Upper lobe of left lung (tissue), 6 donors: ENCODE measurements around the gene PRAC1. TPM values are rescaled to one million over a fixed set of nuclear protein-coding genes. Genes with fewer than 3 reads are reported as not detected.

ENCODE experiments used
- ATAC-seq, 2 donors: fragments of 200-7000 bp; cut with Tn5 transposase; one replicate each; pipeline ENCODE4 v1.9.1; 2022; ENCODE audit warnings: mild to moderate bottlenecking in 2 of 2, moderate library complexity in 2 of 2; ENCODE audit not compliant: low FRiP score in 2 of 2
- DNase-seq, 2 donors: peaks; one replicate each; pipeline ENCODE4 v3.0.0-alpha.2; 2019 to 2020
- H3K27ac ChIP-seq, 4 donors: fragments of 200-600 bp; sonication (generic); one replicate each; pipeline ENCODE4 v1.5.1; 2016 to 2019
- H3K27me3 ChIP-seq, 4 donors: fragments of 200-600 bp; sonication (generic); one replicate each; pipeline ENCODE4 v1.5.1; 2017 to 2019
- H3K36me3 ChIP-seq, 4 donors: fragments of 200-600 bp; sonication (generic); one replicate each; pipeline ENCODE4 v1.5.1; 2016 to 2019
- H3K4me1 ChIP-seq, 4 donors: fragments of 200-600 bp; sonication (generic); one replicate each; pipeline ENCODE4 v1.5.1; 2018 to 2019
- H3K4me3 ChIP-seq, 4 donors: fragments of 200-600 bp; sonication (generic); one replicate each; pipeline ENCODE4 v1.5.1; 2017 to 2019; ENCODE audit warnings: mild to moderate bottlenecking in 2 of 4, moderate library complexity in 1 of 4
- H3K9me3 ChIP-seq, 4 donors: fragments of 200-600 bp; sonication (generic); one replicate each; pipeline ENCODE4 v1.5.1; 2018 to 2019
- CTCF ChIP-seq, 6 experiments: fragments of 450-650 bp in 4 of 6; fragments of 200-600 bp in 2 of 6; sonication (generic) in 2 of 6; IDR thresholded peaks; one replicate each; pipeline ENCODE4 v1.5.1; 2016 to 2019; ENCODE audit warnings: antibody characterized with exemption in 6 of 6
- EP300 ChIP-seq, 4 donors: sonication (generic); formaldehyde crosslinking; IDR thresholded peaks; one replicate each; pipeline ENCODE4 v1.5.1; 2017; ENCODE audit warnings: antibody characterized with exemption in 4 of 4, control low read depth in 2 of 4
- POLR2A ChIP-seq, 4 donors: fragments of 450-650 bp; IDR thresholded peaks; one replicate each; pipeline ENCODE4 v1.5.1; 2016 to 2017; ENCODE audit warnings: antibody characterized with exemption in 4 of 4, mild to moderate bottlenecking in 2 of 4
- POLR2AphosphoS5 ChIP-seq, 2 donors: sonication (generic); formaldehyde crosslinking; IDR thresholded peaks; one replicate each; pipeline ENCODE4 v1.5.1; 2017; ENCODE audit warnings: antibody characterized with exemption in 2 of 2
- WGBS, 2 donors: methylation state at CpG; one replicate each; pipeline ENCODE4 v1.1.5; 2017 to 2018; 5-methylcytosine and 5-hydroxymethylcytosine counted together
- total RNA-seq, 6 donors: library from RNA; depleted of rRNA in 4 of 6; stranded (reverse); fragments of >200 nt in 4 of 6; gene quantifications; one replicate each; pipeline versions ENCODE4 v1.1.0 to v1.2.1, GENCODE V29; 2016 to 2021
- donor health status: DM: no; HTN: no; CAD: no; lungs with moderate emphysema.
- donor health status: DM: no; HTN: yes; CAD: no; lungs with severe emphysema.

Gene PRAC1
- total RNA-seq, 6 donors from 2014 or later, result not detected

- H3K36me3 ChIP-seq, result no peaks in the 10 kb centered on the region
- no peak overlapping the region for H3K4me3 ChIP-seq
- DNase-seq (no peak), ATAC-seq (no peak)
- H3K4me1 ChIP-seq, result peaks cover 0 to 7% (median 2%) of the 10 kb centered on the region in 4 donors
- H3K27me3 ChIP-seq, result peaks cover 0 to 70% (median 23%) of the 10 kb centered on the region in 4 donors
- no peak for TF ChIP-seq CTCF (IDR thresholded peaks at IDR 0.05)
- TF ChIP-seq POLR2AphosphoS5 (IDR thresholded peaks at IDR 0.05), result no peak
- no peak for TF ChIP-seq EP300 (IDR thresholded peaks at IDR 0.05)
- no peak for TF ChIP-seq POLR2A (IDR thresholded peaks at IDR 0.05)
- no peak overlapping the region for H3K27ac ChIP-seq
- H3K9me3 ChIP-seq, result peaks cover 0 to 3% (median 0%) of the 10 kb centered on the region in 4 donors
- 4 to 7% methylated on average over 28 to 37 of the region's 37 CpGs for WGBS, 2 donors
Observed at GRCh38 chr17:48738803-48739526, 16.6 kb upstream of the PRAC1 start.

- H3K27me3 ChIP-seq, result peaks cover 0 to 72% (median 22%) of the 10 kb centered on the region in 4 donors
Observed at GRCh38 chr17:48738424-48738802, 16.1 kb upstream of the PRAC1 start.

GRCh38 chr17:48737330-48738043 lies 15.2 kb upstream of the PRAC1 start:
- DNase-seq (no peak), ATAC-seq (no peak)
- Histone ChIP-seq H3K4me1 (peaks cover 5 to 15% (median 7%) of the 10 kb centered on the region in 4 donors), H3K36me3 (no peaks in the 10 kb centered on the region), H3K4me3 (no peak overlapping the region), H3K9me3 (peaks cover 0 to 3% (median 0%) of the 10 kb centered on the region in 4 donors), H3K27me3 (peaks cover 0 to 73% (median 23%) of the 10 kb centered on the region in 4 donors), H3K27ac (no peak overlapping the region)
- TF ChIP-seq EP300 (IDR thresholded peaks at IDR 0.05) (no peak), POLR2A (IDR thresholded peaks at IDR 0.05) (no peak), CTCF (IDR thresholded peaks at IDR 0.05) (no peak), POLR2AphosphoS5 (IDR thresholded peaks at IDR 0.05) (no peak)
- 56 to 62% methylated on average over 4 of the region's 4 CpGs for WGBS, 2 donors

More at GRCh38 chr17:48738424-48738802, 16.1 kb upstream of the PRAC1 start:
- no peak for ATAC-seq
- no peak overlapping the region for H3K4me3 ChIP-seq
- no peak overlapping the region for H3K27ac ChIP-seq
- TF ChIP-seq POLR2AphosphoS5 (IDR thresholded peaks at IDR 0.05) (no peak), EP300 (IDR thresholded peaks at IDR 0.05) (no peak), CTCF (IDR thresholded peaks at IDR 0.05) (no peak), POLR2A (IDR thresholded peaks at IDR 0.05) (no peak)
- peaks cover 0 to 7% (median 2%) of the 10 kb centered on the region in 4 donors for H3K4me1 ChIP-seq
- 5 to 6% methylated on average over 11 of the region's 11 CpGs for WGBS, 2 donors
- H3K9me3 ChIP-seq, result peaks cover 0 to 3% (median 0%) of the 10 kb centered on the region in 4 donors
- DNase-seq, result no peak
- H3K36me3 ChIP-seq, result no peaks in the 10 kb centered on the region

- no peak for TF ChIP-seq CTCF (IDR thresholded peaks at IDR 0.05)
- TF ChIP-seq POLR2AphosphoS5 (IDR thresholded peaks at IDR 0.05), result no peak
- TF ChIP-seq POLR2A (IDR thresholded peaks at IDR 0.05), result no peak
- TF ChIP-seq EP300 (IDR thresholded peaks at IDR 0.05), result no peak
- H3K36me3 ChIP-seq, result no peaks in the 10 kb centered on the region
- no peak overlapping the region for H3K4me3 ChIP-seq
- H3K27me3 ChIP-seq, result peaks cover 1 to 66% (median 25%) of the 10 kb centered on the region in 4 donors
- H3K4me1 ChIP-seq, result peaks cover 5 to 15% (median 7%) of the 10 kb centered on the region in 4 donors
- H3K9me3 ChIP-seq, result peaks cover 0 to 3% (median 0%) of the 10 kb centered on the region in 4 donors
- no peak for DNase-seq
- H3K27ac ChIP-seq, result no peak overlapping the region
- no peak for ATAC-seq
- 4 to 10% methylated on average over 7 of the region's 7 CpGs for WGBS, 2 donors
Observed at GRCh38 chr17:48735062-48735351, 12.7 kb upstream of the PRAC1 start.
